Measurements from ENCODE around the gene ANKS1A.

ANKS1A gene

GRCh38 chr6:35036059-35036827, 147.2 kb downstream of the ANKS1A start:
- TF ChIP-seq, protein P1, sequence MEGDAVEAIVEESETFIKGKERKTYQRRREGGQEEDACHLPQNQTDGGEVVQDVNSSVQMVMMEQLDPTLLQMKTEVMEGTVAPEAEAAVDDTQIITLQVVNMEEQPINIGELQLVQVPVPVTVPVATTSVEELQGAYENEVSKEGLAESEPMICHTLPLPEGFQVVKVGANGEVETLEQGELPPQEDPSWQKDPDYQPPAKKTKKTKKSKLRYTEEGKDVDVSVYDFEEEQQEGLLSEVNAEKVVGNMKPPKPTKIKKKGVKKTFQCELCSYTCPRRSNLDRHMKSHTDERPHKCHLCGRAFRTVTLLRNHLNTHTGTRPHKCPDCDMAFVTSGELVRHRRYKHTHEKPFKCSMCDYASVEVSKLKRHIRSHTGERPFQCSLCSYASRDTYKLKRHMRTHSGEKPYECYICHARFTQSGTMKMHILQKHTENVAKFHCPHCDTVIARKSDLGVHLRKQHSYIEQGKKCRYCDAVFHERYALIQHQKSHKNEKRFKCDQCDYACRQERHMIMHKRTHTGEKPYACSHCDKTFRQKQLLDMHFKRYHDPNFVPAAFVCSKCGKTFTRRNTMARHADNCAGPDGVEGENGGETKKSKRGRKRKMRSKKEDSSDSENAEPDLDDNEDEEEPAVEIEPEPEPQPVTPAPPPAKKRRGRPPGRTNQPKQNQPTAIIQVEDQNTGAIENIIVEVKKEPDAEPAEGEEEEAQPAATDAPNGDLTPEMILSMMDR (IDR thresholded peaks at IDR 0.05; ENCODE audit: insufficient read depth, missing control alignments) = no peak
- DNase-seq (ENCODE audit: insufficient read length, low spot score) (no peak), FAIRE-seq (no peak)

- FAIRE-seq (no peak), DNase-seq (ENCODE audit: insufficient read length, low spot score) (no peak)
These were observed 148.0 kb downstream of the ANKS1A start for GRCh38 chr6:35036828-35037663.

GRCh38 chr6:35037664-35038038, 148.6 kb downstream of the ANKS1A start:
- DNase-seq (ENCODE audit: insufficient read length, low spot score) (no peak), FAIRE-seq (no peak)
- TF ChIP-seq, protein P1 (IDR thresholded peaks at IDR 0.05; ENCODE audit: insufficient read depth, missing control alignments) = no peak

More at GRCh38 chr6:35036828-35037663, 148.0 kb downstream of the ANKS1A start:
- TF ChIP-seq, protein P1 (IDR thresholded peaks at IDR 0.05; ENCODE audit: insufficient read depth, missing control alignments) = no peak

DNA sequence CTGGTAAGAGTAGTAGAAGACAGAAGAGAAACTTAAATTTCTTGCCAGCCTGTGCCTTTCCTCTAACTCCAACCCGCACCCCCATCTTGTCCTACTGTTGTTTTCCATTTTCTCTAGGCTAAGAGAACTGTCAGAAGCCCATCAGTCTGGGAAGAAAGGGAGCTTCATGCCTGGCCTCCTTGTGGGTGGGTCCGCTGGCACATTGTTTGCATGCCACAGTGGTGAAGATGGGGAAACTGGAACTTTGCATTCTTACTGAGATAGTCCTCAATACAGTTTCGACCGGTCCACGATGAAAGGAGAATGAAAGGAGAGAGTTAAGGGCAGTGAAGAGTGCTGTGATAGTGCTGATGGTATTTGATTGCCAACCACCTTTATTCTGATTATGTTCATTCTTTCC, 149.0 kb downstream of the ANKS1A start:
- TF ChIP-seq, protein P1 (IDR thresholded peaks at IDR 0.05; ENCODE audit: insufficient read depth, missing control alignments) = no peak
- FAIRE-seq (no peak), DNase-seq (ENCODE audit: insufficient read length, low spot score) (no peak)

DNA sequence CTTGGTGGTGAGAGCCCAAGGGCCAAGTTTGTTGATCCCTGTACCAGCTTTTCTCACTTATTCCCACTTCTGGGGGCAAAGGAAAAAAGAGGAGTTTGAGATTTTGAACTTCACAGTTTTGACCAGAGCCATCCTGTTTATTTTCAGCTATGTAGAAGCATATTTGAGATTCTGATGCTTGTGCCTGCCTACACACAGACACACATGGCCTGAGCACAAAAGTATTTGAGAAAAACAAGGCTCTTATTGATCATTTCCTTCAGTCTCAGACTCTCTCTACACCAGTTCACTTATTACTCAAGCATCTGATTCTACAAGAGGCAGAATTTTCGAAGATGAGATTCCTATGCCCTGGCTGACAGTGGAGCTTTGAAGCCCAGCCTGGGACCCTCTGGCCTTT, 151.3 kb downstream of the ANKS1A start:
- FAIRE-seq (no peak), DNase-seq (ENCODE audit: insufficient read length, low spot score) (no peak)
- TF ChIP-seq, protein P1 (IDR thresholded peaks at IDR 0.05; ENCODE audit: insufficient read depth, missing control alignments) = no peak

DNA sequence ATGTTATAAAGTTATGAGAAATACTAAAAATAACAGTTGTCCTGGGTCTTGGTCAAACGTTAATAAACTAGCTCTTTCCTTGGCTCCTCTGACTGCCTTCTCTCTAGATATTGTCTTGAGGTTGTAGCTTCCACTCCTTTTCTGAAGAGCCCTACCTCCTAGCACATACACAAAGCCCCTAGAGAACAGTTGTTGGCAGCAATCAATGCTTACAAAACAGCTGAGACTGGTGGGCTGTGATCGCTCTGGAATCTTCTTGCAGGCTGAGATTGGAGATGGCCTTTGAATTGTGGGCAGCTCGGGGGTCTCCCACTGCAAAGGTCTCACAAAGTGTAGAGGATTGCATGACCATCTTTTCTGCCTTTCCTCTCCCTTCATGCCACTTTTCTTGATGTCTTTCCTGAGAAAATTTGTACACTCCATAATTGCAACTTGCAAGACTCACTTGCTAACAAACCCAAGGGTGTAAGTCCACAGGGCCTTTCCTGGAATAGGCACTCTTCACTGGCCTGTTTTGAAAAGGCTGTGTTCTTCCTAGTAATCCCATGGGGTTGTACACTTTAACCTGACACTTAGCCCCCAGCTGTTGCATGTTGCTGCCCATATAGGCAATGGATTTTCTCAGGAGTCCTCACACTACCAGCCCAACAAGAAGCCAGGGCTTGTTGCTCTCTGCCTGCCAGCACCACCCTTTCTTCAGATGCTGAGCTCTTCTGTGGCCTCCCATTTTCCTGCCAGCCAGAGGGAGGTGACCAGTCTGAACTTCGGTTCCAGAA, 152.2 kb downstream of the ANKS1A start:
- DNase-seq (ENCODE audit: insufficient read length, low spot score) = no peak
- no peak for FAIRE-seq
- TF ChIP-seq, protein P1 (IDR thresholded peaks at IDR 0.05; ENCODE audit: insufficient read depth, missing control alignments) = no peak
